Smooth muscle cell (in vitro differentiated cells): ENCODE results near the gene CEP89. TPM values are rescaled to one million over a fixed set of nuclear protein-coding genes. Genes with fewer than 3 reads are reported as not detected.

Source experiments
- DNase-seq: peaks from one replicate; lab custom pipeline; 2025; ENCODE audit not compliant: unreplicated experiment; lab: John Stamatoyannopoulos, UW
- H2AFZ ChIP-seq: fragments of 200-600 bp; sonication (generic); 2 replicates; pipeline ENCODE4 v1.6.0; 2016; ENCODE audit warnings: antibody characterized with exemption, low read depth, mild to moderate bottlenecking
- H3F3A ChIP-seq: fragments of 200-600 bp; sonication (generic); 2 replicates; pipeline ENCODE4 v1.6.0; 2017; ENCODE audit warnings: antibody characterized with exemption, low read depth
- H3K27ac ChIP-seq: fragments of 200-600 bp; sonication (generic); 2 replicates; pipeline ENCODE4 v1.5.1; 2016; ENCODE audit warnings: low read depth, mild to moderate bottlenecking
- H3K27me3 ChIP-seq: fragments of 200-600 bp; sonication (generic); 2 replicates; pipeline ENCODE4 v1.6.1; 2016; ENCODE audit warnings: low read depth, mild to moderate bottlenecking
- H3K36me3 ChIP-seq: fragments of 200-600 bp; sonication (generic); 2 replicates; pipeline ENCODE4 v1.5.1; 2016; ENCODE audit warnings: low read depth
- H3K4me1 ChIP-seq: fragments of 200-600 bp; sonication (generic); 2 replicates; pipeline ENCODE4 v1.5.1; 2016; ENCODE audit warnings: low read depth
- H3K4me2 ChIP-seq: fragments of 200-600 bp; sonication (generic); 2 replicates; pipeline ENCODE4 v1.6.0; 2016; ENCODE audit warnings: mild to moderate bottlenecking
- H3K4me3 ChIP-seq: fragments of 200-600 bp; sonication (generic); 2 replicates; pipeline ENCODE4 v1.5.1; 2016; ENCODE audit warnings: mild to moderate bottlenecking
- H3K79me2 ChIP-seq: fragments of 200-600 bp; sonication (generic); 2 replicates; pipeline ENCODE4 v1.6.0; 2016; ENCODE audit warnings: low read depth, mild to moderate bottlenecking
- H3K9ac ChIP-seq: fragments of 200-600 bp; sonication (generic); 2 replicates; pipeline ENCODE4 v1.6.0; 2016; ENCODE audit warnings: low read depth
- H3K9me3 ChIP-seq: fragments of 200-600 bp; sonication (generic); replicated peaks from 2 replicates; pipeline ENCODE4 v1.5.1; 2016; ENCODE audit warnings: low read depth
- H4K20me1 ChIP-seq: fragments of 200-600 bp; sonication (generic); 2 replicates; pipeline ENCODE4 v1.6.0; 2016; ENCODE audit warnings: low read depth
- WGBS: methylation state at CpG from one replicate; pipeline ENCODE4 v1.1.7; 2016; ENCODE audit warnings: low lambda C conversion rate; 5-methylcytosine and 5-hydroxymethylcytosine counted together
- polyA plus RNA-seq: library from polyadenylated mRNA; unstranded; fragments of >200 nt; fragmentation: Nextera tagmentation; extraction: Ambion mirVana; gene quantifications from 2 replicates; pipeline ENCODE4 v1.2.1, GENCODE V29; 2016
- total RNA-seq: library from RNA; depleted of rRNA; stranded (reverse); fragments of >200 nt; gene quantifications from 2 replicates; pipeline ENCODE4 v1.2.3, GENCODE V29; 2014
- TF ChIP-seq, protein P1 (sequence below): fragments of 200-600 bp; sonication (generic); IDR thresholded peaks from 2 replicates; pipeline ENCODE4 v1.5.1; 2017; ENCODE audit warnings: borderline replicate concordance, mild to moderate bottlenecking, antibody characterized with exemption; ENCODE audit not compliant: insufficient read depth, poor library complexity, severe bottlenecking

The CEP89 gene
- total and polyA plus RNA-seq, 2 experiments from 2014 or later, result 11.7 to 19.6 TPM

DNA sequence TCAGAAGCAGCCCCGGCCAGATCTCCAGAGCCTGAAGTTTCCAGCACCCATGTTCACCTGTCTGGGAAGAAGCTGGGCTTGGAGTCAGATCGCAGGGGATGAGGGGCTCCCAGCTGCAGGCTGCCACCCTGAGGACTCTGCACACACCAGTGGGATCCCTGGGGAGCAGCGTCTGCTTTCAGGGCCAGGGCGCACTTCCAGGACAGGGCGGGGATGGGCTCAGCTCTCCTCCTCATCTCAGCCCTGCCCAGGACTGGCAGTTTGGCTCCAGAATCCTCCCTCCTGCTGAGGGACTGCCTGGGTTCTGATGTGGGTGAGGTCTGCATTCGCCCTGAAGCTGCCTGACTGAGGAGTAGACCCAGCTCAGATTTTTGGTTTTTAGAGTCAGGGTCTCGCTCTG, 105.7 kb downstream of the CEP89 start:
- TF ChIP-seq, protein P1, sequence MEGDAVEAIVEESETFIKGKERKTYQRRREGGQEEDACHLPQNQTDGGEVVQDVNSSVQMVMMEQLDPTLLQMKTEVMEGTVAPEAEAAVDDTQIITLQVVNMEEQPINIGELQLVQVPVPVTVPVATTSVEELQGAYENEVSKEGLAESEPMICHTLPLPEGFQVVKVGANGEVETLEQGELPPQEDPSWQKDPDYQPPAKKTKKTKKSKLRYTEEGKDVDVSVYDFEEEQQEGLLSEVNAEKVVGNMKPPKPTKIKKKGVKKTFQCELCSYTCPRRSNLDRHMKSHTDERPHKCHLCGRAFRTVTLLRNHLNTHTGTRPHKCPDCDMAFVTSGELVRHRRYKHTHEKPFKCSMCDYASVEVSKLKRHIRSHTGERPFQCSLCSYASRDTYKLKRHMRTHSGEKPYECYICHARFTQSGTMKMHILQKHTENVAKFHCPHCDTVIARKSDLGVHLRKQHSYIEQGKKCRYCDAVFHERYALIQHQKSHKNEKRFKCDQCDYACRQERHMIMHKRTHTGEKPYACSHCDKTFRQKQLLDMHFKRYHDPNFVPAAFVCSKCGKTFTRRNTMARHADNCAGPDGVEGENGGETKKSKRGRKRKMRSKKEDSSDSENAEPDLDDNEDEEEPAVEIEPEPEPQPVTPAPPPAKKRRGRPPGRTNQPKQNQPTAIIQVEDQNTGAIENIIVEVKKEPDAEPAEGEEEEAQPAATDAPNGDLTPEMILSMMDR, result no peak
- Histone ChIP-seq H2AFZ (no peak overlapping the region), H4K20me1 (no peaks in the 10 kb centered on the region), H3K27ac (no peak overlapping the region), H3K4me2 (no peak overlapping the region), H3K4me3 (no peak overlapping the region), H3K27me3 (no peaks in the 10 kb centered on the region), H3K36me3 (no peaks in the 10 kb centered on the region), H3K9me3 (no peaks in the 10 kb centered on the region), H3K79me2 (no peaks in the 10 kb centered on the region), H3K9ac (no peak overlapping the region), H3K4me1 (no peaks in the 10 kb centered on the region), H3F3A (no peaks in the 10 kb centered on the region)
- 94% methylated on average over 7 of the region's 7 CpGs for WGBS
- no peak for DNase-seq

DNA sequence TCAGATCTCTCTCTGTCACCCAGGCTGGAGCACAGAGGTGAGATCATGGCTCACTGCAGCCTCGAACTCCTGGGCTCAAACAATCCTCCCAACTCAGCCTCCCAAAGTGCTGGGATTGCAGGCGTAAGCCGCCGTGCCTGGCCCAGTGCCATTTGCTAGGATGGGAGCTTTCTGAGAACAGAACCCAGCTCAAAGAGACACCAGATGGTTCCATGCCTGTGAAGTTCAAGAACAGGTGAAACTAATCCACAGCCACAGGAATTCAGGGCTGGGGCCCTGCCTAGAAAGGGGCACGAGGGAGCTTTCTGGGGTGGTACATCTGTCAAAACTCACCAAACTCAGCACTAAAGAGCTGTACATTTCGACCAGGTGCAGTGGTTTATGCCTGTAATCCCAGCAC, 106.4 kb downstream of the CEP89 start:
- H3K4me2 ChIP-seq, result no peak overlapping the region
- H3K9me3 ChIP-seq, result no peaks in the 10 kb centered on the region
- no peak overlapping the region for H3K4me3 ChIP-seq
- no peak for DNase-seq
- no peaks in the 10 kb centered on the region for H3K79me2 ChIP-seq
- no peaks in the 10 kb centered on the region for H4K20me1 ChIP-seq
- H3K27me3 ChIP-seq, result no peaks in the 10 kb centered on the region
- H3K36me3 ChIP-seq, result no peaks in the 10 kb centered on the region
- no peaks in the 10 kb centered on the region for H3K4me1 ChIP-seq
- TF ChIP-seq, protein P1, result no peak
- H3K27ac ChIP-seq, result no peak overlapping the region
- WGBS, result 88% methylated on average over 6 of the region's 6 CpGs
- no peak overlapping the region for H3K9ac ChIP-seq
- H2AFZ ChIP-seq, result no peak overlapping the region
- no peaks in the 10 kb centered on the region for H3F3A ChIP-seq

DNA sequence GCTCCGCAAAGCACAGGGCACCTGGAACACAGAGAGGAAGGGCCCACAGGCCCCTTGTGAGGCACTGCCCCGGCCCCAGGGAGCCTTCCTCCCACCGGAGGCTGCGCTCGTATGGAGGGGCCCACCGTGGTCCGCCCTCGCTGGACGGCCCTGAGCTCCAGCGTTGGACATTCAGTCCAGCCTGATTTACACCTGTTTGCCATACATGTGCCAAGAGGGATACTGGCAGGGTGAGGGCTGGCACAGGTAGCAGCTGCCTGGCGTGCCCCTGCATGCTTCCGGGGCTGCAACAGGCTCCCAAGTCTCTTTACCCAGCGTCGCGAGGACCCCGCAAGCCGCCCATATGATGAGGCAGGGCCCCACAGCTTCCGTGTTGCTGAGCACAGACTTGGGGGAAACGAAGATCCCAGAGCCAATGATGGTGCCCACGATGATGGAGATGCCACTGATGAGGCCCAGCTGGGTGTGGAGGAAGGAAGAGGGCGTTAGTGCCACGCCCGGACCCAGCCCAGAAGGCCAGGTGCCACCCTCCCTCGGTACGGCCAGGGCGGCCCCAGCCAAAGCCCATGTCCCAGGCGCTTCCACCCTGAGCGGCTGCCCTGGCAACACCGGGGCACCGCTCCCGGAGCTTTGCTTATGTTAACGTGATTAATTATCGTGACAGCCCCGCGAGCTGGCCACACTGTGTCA, 107.3 kb downstream of the CEP89 start:
- no peaks in the 10 kb centered on the region for H3K27me3 ChIP-seq
- no peaks in the 10 kb centered on the region for H4K20me1 ChIP-seq
- H3K9me3 ChIP-seq, result no peaks in the 10 kb centered on the region
- TF ChIP-seq, protein P1, result no peak
- H2AFZ ChIP-seq, result no peak overlapping the region
- DNase-seq, result no peak
- H3K27ac ChIP-seq, result no peak overlapping the region
- no peaks in the 10 kb centered on the region for H3K79me2 ChIP-seq
- H3F3A ChIP-seq, result no peaks in the 10 kb centered on the region
- no peak overlapping the region for H3K4me3 ChIP-seq
- 92% methylated on average over 34 of the region's 35 CpGs for WGBS
- no peak overlapping the region for H3K9ac ChIP-seq
- H3K4me2 ChIP-seq, result no peak overlapping the region
- no peaks in the 10 kb centered on the region for H3K4me1 ChIP-seq
- no peaks in the 10 kb centered on the region for H3K36me3 ChIP-seq

DNA sequence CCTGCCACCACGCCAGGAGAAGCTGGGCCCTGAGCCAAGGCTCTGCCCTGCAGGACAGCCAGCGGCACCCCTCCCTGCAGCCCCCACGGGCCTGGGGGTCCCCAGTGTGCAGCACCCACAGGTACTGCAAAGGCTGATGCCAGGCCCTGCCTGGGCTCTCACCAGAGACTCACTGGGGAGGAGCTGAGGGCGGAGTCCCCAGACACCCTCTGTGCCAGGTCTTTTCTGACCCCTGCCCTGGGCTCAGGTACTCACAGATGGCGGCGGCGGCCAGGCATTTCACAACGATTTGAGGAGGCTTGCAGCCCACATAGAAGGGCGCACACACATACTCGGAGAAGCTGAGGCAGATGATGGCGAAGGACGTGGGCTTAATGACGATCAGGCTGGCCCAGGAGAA, 107.9 kb downstream of the CEP89 start:
- H3K27me3 ChIP-seq, result no peaks in the 10 kb centered on the region
- H3K79me2 ChIP-seq, result no peaks in the 10 kb centered on the region
- no peaks in the 10 kb centered on the region for H3K36me3 ChIP-seq
- no peaks in the 10 kb centered on the region for H3K4me1 ChIP-seq
- no peak for DNase-seq
- H3K4me3 ChIP-seq, result no peak overlapping the region
- TF ChIP-seq, protein P1, result no peak
- H3K9ac ChIP-seq, result no peak overlapping the region
- 97% methylated on average over 13 of the region's 13 CpGs for WGBS
- H2AFZ ChIP-seq, result no peak overlapping the region
- no peaks in the 10 kb centered on the region for H4K20me1 ChIP-seq
- no peak overlapping the region for H3K27ac ChIP-seq
- H3F3A ChIP-seq, result no peaks in the 10 kb centered on the region
- no peak overlapping the region for H3K4me2 ChIP-seq
- no peaks in the 10 kb centered on the region for H3K9me3 ChIP-seq
